ENCODE measurements around the gene FBXO42.

DNA sequence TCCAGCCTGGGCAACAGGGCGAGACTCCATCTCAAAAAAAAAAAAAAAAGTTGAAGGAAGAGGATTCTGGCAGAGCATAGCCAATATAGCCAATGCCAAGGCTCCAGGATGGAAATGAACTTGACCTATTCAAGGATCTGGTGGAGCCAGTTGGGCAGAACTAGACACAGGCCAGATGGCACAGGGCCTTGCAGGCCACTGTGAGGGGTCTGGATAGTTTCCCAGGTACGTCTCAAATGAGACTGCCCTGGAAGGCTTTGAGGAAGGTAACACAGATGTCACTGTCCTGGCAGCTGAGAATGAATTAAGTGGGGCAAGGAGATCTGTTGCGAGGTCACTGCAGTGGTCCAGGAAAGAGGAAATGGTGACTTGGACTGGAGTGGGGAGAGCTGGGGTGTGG is 127.8 kb downstream of the FBXO42 start:
- TF ChIP-seq CTCF (IDR thresholded peaks at IDR 0.05 in 8 of 11, conservative IDR thresholded peaks at IDR 0.05 in 3 of 11) (no peak), POLR2A (IDR thresholded peaks at IDR 0.05) (no peak), POLR2AphosphoS5 (IDR thresholded peaks at IDR 0.05) (no peak)

Measured in spleen (tissue), 7 donors.